HG02798 (cell line): ENCODE data around the gene C12orf50.
"Not testable (repeated sequence)": the region's sequence is repeated elsewhere in the genome, so short reads cannot be mapped to it uniquely, and the experiment has no call there.

ENCODE experiments used
- ATAC-seq: cut with Tn5 transposase; IDR thresholded peaks from one replicate; pipeline ENCODE4 v1.9.1; 2021; ENCODE audit warnings: mild to moderate bottlenecking; ENCODE audit not compliant: unreplicated experiment, poor library complexity

The C12orf50 gene

GRCh38 chr12:87995581-87996178 is 33.5 kb downstream of the C12orf50 start:
- ATAC-seq = peak; percentile 94

DNA sequence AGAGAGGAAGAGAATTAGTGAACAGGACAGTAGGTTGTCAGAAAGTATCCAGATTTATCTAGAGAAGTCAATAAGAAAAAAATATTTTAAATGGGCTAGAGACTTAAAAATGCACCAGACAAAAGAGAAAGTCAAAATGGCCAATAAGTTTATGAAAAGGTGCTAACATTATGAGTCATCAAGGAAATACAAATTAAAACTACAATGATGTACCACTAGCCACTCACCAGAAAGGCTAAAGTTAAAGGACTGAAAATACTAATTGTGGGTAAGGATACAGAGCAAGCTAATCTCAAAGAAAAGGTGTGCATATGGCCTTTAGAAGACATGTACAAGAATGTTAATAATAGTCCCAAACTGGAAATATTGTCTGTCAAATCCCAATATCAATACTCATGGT is 37.7 kb downstream of the C12orf50 start:
- no peak for ATAC-seq

- no peak for ATAC-seq
Observed at GRCh38 chr12:87988534-87988933, 40.7 kb downstream of the C12orf50 start.

GRCh38 chr12:87985069-87985675 is 44.0 kb downstream of the C12orf50 start:
- ATAC-seq = no peak

DNA sequence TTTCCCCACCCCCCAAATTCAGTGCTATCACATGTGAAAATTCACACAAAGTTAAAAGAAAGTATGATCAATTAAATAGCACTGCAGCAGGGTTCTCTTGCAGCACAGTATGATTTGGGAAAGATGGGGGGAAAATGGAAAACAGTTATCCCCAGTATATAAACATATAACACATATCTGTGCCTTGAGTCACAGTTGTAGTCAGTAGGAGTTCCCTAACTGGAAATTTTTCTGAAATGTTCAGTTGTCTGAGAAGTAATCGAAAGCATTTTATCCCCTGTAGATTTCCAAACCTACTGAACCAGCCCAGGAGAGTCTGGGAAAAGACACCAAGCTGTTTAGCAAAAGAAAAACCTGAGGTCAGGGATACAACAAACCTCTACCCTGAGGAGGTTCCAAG is 47.0 kb downstream of the C12orf50 start:
- ATAC-seq = no peak

DNA sequence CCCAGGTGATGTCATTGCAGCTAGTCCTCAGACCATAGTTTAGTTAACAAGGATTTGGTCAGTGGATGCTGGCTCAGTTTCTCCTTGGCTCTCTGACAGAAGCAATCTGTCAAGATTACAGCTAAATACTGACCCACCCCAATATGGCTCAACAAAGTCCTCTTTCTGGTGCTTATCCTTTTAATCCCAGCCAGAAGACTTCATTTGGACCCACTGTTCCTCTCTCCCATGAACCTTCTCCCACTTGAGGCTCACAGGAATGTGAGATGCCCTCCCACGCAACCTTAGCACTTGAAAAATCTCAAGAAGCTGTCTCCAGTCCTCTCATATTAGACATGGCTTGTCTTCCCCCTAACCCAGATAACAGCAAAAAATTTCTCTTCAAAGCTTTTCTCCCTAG is 47.7 kb downstream of the C12orf50 start:
- no peak for ATAC-seq

DNA sequence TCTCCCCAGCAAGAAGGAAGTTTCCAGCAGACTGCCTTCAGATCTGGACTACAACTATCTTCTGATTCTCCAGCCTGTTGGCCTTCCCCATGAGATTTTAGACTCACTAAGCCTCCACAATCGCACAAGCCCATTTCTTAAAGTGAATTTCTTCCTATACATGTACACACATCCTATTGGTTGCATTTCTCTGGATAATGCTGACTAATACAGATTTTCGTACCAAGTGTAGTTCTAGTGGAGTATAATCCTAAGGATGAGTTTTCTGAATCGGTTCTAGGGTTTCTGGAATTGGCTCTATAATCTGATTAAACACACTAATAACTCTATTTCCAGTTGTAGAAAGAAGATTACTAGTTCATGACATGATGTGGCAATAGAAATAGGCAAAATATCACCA is 53.3 kb downstream of the C12orf50 start:
- no peak for ATAC-seq

DNA sequence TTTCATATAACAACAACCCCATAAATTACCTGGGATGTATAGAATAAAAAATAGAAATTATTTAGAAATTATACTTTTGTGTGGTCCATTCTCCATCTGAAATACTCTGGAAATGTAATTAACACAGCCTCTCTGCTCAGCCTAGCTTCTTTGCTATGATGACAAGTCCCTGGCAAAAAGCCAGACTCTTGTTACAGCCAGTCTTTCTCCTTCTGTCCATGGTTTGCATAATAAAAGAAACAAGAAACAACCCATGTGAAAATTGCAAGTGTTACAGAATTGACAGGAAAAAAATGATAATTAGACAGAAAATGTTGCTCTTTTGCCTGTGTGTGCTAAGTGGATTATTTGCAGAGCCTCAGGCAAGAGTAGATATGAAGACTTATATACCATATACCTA is 61.3 kb downstream of the C12orf50 start:
- ATAC-seq = no peak

DNA sequence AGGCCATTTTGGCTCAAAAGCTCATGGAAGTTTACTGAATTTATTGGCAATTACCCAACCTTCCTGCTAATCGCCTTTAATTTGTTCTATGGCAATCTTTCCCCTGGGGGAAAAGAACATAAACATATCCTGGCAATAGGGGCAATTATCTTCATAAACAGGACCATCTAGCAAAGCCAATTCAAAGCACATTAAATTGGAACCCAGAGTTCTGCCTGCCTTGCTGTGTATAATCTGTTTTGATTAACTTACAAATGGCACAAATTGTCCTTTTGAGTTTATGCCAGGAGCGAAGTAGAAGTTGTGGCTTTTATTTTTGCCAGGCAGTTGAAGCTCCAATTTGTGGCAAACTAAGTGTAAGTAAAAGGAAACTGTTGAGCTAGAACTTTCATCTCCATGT is 68.6 kb downstream of the C12orf50 start:
- ATAC-seq = no peak

DNA sequence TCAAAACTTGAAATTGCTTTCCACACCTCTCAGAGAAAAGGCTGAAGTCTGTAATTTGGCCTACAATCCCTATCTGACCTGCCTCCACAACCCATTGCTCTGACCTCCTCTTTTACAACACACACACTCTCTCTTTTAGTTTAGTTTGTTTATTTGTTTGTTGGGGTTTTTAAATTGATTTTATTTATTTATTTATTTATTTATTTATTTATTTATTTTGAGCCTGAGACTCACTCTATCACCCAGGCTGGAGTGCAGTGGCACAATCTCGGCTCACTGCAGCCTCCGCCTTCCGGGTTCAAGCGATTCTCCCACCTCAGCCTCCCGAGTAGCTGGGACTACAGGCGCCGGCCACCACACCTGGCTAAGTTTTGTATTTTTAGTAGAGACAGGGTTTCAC is 75.2 kb downstream of the C12orf50 start:
- not testable (repeated sequence) for ATAC-seq

GRCh38 chr12:87953256-87953860 is 75.8 kb downstream of the C12orf50 start:
- ATAC-seq = no peak

GRCh38 chr12:87952850-87953249 is 76.4 kb downstream of the C12orf50 start:
- ATAC-seq = no peak

- ATAC-seq = no peak
Observed at GRCh38 chr12:87952223-87952622, 77.0 kb downstream of the C12orf50 start.

DNA sequence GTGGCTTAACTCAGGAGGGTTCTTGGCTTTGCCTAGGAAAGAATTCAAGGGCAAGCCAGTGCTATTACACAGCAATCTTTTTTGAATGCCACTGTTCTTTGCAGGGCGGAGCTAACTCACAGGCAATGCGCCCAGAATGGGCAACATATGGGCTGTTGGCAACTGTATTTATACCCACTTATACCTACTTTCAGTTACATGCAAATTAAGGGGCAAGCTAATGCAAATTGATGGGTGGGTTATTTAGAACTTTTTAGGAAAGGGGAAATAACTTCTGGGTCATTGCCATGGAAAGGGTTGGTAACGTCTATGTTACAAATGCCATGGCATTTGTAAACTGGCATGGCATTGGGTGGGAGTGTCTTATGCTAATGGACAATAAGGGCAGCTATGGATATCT is 85.4 kb downstream of the C12orf50 start:
- ATAC-seq = no peak

DNA sequence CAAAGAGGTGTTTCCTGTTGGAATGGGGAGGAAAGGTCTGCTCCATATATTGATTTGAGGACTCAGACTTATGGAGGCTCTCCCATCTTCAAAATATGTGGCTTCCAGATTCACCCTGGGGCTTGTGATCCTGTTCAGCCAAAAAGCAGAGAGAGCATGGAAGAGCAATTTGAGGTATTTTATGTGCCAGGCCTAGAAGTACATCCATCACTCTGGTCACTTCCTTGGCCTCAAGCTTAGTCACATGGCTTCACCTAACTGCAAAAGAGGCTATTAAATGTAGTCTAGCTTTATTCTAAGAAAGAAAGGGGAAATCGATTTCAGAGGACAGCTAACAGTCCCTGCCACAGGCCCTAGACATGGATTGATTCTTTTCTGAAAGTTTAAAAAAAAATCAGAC is 86.2 kb downstream of the C12orf50 start:
- no peak for ATAC-seq

DNA sequence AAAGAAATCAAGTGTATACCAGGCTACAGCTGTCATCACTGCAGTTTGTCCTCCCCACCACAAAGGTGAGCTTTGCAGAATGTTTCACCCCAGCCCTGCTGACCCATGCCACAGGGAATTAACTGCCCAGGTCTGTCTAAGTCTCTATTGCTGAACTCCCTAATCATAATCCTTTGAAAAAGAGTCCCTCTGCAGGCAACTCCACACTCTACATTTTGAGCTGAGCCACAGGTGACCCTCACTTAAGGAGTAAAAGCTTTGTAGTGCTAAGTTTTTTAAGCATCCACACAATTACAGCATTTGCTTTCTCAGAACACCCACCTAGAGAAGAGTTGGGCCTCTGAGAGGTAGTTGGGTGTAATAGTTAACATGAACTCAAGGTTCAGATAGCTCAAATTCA is 90.0 kb downstream of the C12orf50 start:
- no peak for ATAC-seq

DNA sequence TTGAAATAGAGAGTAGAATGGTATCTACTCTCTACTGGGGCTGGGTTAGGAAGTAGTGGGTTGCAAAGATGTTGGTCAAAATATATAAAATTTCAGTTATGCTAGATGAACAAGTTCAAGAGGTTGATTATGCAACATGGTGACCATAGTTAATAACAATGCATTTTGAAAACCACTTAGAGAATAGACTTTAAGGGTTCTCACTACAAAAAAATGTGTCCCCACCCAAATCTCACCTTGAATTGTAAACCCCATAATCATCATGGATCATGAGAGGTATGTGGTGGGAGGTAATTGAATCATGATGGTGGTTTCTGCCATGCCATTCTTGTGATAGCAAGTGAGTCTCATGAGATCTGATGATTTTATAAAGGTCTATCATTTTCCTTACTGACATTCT is 94.0 kb downstream of the C12orf50 start:
- ATAC-seq = no peak

DNA sequence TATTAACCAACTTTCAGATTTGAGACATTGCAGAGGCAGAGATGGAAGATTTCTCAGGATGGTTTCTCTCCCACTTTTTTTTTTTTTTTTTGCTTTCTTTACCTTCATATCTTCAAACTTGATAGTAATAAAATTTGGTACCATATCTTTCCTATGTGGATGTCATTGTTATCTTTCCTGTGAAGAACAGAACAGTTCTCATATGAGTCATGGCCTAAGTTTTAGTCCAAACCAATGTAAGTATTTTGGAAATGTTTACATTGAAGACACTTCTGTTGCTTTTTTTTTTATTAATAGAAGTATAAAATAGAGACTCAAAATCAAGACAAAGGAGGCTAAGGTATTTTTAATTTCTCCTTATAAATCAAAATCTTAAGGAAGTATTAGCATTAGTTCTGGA is 95.2 kb downstream of the C12orf50 start:
- no peak for ATAC-seq

DNA sequence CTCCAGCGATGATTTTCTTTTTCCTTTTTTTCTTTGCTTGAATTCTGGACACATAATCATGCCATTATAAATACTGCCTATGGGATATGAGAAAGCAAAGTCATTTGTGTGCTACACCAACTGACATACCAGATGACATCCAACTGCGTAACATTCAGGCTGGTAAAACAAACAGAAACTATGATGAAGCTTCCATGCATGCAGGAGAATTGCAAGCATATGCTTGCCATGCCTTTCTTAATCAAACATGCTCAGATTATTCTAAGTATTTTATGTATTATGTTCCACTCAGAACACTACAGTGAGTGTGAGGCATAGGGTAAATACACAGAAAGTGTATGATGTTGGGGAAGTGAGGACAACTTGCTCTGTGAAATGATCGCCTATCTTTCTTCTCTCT is 97.4 kb downstream of the C12orf50 start:
- ATAC-seq = no peak

DNA sequence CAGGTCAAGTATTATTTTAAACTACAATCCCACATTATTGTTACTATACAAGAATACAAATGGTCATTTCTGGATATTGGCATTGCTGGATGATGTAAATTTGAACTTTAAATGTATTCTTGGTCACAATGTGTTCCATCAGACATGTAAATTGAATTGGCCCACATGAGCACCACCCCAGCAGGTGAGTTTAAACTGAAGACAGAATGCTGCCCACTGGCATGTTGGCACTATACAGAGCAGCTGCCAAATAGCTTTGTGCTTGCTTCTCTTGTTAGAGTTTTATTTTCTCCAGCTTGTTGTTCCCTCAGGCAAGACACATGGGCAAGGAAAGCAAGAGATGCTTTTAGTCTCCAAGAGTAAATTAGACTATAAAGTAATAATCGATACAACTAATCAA is 98.6 kb downstream of the C12orf50 start:
- no peak for ATAC-seq
